GM10847 (cell line): ENCODE measurements around the gene SNED1.

Source experiments
- POLR2A ChIP-seq: IDR thresholded peaks from 2 replicates; pipeline ENCODE4 v1.6.1; 2011; ENCODE audit not compliant: insufficient read length; ENCODE audit errors: extremely low read depth

The SNED1 gene

DNA sequence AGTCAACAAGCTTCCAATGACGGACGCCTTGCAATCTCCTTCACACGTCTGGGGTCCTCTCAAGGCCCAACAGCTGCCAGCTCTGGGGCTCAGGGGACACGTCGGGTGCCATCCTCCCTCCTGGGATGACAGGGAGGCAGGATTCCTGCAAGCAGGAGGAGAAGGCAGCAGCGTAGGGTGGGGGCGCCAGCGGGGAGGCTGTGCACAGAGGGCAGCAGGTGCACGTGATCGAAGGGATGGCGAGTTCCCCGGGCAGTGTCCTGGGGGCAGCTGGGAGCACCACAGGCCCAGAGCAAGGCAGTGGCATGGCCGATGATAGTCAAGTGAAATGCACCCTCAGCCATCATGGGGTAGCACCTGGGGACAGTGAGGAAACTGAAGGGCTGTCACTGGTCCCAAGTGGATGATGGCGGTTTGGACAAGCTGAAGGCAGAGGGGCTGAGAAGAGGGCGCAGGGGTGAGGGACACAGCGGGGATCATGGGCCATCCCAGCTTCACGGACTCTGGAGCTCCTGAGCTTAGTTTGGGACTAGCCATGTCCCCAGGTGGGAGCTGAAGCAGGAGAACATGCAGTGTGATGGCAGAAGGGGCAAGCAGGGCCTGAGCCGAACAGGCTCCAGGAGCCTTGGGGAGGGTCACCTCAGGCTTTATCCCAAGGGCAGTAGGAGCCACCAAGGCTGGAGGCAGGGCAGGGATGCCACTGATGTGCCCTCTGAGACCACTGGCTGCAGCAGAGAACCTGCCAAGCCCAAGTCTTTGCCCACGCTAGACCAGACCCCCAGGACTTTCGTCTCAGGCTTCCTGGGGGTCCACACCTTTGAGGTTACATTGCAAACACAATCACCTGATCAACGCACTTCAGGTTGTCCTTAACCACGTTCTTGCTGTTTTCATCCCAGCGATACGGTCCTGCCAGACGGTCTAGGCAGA, 16.3 kb upstream of the SNED1 start:
- no peak for TF ChIP-seq POLR2A

DNA sequence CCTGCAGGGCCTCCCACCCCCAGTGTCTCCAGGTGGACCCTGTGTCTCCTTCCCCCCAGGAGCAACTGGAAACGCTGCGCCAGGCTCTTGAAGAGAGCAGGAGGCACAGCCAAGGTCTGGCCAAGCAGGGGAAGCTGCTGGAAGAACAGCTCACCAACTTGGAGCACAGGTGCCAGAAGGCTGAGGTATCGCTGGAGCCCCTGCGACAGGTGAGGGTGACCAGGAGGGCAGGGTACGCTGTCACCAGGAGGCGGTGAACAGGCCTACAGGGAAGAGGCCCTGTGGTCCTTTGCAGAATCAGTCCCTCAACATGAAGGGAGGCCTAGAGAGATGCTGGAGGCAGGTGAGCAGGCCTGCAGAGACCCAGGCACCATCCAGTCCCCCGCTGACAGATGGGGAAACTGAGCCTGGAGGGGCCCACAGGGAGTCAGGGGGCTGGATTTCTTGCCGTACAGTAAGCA, 15.6 kb upstream of the SNED1 start:
- no peak for TF ChIP-seq POLR2A

DNA sequence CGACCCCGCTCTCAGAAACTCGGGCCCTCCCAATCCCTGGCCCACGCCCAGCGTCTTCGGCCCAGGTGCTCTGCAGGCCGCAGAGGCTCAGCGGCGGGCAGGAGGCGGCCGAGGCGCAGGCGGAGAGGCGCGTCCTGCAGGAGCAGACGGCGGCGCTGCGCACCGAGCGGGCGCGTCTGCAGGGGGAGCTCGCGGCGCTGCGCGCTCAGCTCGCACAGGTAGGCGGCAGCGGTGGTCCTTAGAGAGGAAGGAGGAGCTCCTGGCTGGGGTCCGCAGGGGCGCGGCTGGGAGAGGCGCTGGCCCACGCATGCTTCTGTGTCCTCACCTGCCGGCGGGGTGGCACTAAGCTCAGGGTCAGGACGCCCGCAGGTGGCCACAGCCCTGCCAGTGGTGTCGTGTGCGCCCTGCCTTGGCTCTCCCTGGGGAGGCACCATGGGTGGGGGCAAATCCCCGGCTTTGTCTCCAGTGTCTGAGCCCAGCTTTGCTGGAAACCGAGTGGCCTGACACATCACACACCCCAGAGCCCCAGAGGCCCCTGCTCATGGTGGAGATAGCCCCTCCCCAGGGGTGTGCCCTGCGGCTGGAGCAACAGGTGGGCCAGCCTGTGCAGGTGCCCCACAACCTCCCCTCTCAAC, 14.9 kb upstream of the SNED1 start:
- TF ChIP-seq POLR2A = no peak

DNA sequence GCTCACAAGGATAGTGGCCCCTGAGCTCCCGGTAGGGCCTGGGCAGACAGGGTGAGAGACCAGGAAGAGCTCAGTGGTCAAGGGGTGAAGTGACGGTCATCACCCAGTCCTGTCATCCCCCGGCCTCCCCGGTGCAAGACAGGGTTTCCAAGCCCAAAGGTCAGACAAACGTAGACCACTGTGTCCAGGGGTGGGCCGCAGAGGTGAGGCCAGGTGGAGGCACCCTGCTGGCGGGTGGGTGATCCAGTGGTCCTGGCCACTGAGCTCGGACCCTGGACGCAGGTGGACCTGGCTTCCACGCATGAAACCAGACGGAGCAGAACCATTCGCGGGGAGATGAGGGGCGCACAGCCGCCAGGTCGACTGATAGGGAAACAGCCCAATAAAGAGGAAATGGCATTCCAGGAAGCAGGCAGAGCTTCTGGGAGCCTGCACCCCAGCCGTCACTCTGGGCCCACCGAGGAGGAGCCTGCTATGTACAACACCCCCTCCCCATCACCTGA, 14.4 kb upstream of the SNED1 start:
- no peak for TF ChIP-seq POLR2A

DNA sequence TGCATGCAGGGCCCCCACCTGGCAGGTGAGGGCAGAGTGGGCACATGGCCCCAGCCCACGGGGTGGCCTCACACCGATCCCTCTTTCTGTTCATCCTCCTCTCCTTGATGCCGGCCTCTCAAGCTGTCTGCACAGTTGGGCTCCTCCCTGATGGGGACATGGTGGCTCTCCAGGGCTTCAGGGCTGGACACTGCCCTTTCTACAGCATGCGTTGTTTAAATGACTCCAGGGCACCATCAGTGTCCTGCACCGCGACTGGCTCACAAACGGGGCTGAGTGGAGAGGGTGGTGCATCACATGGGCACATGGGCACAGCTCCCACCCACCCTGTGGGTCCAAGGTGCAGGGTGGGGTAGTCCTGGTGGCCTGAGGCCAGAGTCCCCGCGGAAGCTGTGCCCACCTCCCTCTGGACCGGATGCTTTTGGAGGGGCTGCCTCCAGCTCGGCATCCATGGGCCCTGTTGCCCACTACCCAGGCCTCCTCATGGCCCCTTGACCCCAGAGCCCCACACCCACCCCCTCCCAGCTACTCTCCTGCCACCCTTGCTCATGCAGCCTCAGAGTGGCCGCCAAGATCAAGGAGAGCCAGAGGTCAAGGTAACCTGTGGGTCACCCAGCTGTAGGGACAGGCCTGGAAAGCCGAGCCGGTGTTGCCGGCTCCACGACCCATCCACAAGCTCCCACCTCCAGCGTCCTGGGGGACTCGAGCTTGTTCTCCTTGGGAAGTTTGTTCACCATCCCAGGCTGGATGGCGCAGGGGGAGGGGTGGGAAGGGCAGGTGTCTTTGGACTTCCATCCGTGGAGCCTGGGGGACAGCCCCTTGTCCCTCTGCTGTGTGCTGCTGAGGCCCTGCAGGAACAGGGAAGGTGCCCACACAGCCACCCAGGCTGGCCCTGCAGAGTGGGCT, 12.3 kb upstream of the SNED1 start:
- no peak for TF ChIP-seq POLR2A

DNA sequence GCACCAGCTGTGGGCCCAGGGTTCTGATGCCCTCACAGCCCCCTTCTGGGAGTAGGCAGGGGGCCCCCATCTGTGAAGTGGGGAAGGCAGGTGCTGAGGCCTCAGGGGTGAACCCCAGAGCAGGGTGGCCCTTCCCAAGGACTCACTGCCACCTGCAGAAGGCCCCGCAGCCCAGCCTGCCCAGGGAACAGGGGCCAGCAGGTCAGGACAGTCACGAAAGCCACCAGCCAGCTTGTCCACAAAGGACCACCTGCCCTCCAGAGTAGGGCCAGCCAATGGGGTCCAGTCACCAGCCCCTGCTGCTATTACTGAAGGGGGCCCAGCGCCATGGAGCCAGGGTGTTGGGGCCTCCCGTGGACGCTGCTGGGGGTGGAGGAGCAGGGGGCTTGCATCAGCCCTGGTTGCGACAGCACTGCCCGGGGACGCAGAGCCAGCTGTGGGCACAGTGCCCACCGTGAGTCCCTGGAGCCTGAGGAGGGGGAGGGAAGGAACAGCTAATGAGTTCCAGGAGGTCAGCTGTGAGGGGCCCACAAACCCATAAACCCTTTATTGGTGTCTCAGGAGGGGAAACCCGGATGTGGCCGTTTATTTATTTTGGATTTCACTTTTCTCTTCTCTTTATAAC, 11.5 kb upstream of the SNED1 start:
- no peak for TF ChIP-seq POLR2A

DNA sequence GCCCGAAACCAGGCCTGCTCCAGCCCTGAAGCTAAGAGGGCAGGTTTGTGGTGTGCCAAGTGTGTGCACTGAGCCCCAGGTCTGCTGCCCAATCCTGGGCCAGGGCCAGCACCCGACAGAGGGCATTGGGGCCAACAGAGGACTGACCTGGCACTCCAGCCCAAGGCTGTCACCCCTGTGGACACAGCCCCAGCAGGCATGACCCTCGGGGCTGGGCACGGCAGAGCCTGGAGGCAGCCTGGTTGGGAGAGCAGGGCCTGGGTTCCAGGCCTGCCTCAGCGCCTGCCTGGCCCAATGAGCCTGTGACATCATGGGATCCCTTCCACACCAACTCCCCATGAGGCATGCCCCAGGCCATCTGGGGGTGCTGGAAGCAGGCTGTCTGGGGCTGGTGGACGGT, 10.8 kb upstream of the SNED1 start:
- TF ChIP-seq POLR2A = no peak

DNA sequence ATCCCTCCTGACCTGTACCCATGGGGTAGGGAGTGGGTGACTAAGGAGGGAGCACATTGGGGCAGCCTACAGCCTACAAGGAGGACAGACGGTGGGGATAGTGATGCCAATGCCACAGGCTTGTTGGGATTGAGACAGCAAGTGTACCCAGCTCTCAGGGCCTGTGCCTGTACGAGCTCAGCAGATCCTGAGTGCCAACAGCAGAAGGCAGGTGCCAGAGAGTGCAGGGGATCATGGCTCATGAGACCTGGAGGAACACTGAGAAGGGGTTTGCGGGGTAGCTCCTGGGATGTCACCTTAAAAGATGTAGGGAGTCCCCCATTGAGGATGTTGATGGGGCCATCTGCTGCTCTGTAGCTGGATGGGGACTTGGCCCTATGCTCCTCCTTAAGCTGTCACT, 10.3 kb upstream of the SNED1 start:
- TF ChIP-seq POLR2A = no peak

DNA sequence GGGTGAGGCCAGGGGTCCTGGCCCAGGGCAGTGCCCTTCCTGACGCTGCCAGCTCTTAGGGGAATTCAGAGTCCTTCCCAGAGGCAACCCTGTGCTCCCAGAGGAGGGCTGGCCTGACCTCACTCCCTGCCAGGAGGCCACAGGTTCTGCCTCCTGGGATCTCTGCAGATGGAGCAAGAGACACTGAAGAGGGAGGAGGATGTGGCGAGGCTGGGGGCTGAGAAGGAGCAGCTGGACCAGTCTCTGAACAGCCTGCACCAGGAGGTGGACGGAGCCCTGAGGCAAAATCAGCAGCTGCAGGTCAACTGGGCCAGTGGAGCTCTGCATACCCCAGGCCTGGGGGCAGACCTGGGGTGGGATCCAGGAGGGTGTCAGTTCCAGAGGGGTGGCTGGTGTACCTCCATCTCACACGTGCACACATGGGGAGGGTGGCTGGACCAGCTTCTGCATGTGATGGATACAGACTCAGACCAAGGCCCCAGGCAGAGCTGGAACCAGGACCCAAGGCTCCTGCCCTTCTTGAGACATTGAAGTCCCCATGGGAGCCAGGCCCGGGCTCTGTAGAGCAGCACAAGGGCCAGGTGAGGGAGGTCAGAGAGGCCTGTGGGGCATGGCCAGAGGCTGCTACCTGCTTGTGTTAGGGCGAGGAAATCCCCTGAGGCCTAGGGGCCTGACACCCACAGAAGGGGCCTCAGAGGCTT, 9.7 kb upstream of the SNED1 start:
- no peak for TF ChIP-seq POLR2A

DNA sequence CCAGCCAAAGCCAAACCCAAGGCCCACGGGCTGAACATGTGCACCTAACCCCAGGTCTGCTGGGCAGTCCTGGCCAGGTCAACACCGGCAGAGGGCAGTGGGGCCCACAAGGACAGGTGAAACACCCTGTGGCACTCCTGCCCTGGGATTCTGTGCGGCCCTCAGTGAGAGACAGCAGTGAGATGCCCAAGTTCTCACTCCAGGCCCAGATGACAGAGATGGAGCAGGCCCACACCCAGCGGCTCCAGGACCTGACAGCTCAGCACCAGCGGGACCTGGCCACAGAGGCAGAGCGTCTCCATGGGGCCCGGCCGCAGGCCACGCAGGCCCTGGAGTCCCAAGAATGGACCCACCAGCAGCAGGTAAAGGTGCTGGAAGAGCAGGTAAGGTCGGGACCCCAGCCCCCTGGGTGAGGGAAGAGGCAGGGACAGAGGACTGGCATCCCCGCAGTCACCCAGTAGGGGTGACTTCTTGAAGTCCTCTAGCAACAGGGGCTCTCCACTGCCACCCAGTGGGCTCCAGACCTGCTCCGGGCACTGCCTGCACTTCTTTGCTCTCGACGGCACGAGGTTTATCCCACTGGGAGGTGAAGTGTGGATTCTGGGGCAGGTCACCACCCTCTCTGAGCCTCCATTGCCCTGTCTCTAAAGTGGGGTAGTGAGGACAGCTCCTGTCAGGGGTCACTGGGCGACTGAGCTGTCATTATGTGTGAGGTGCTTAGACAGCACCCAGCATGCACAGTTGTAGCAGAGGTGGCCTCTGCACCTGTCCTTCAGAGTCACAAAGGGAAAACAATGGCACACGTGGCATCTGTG, 8.8 kb upstream of the SNED1 start:
- TF ChIP-seq POLR2A = no peak

DNA sequence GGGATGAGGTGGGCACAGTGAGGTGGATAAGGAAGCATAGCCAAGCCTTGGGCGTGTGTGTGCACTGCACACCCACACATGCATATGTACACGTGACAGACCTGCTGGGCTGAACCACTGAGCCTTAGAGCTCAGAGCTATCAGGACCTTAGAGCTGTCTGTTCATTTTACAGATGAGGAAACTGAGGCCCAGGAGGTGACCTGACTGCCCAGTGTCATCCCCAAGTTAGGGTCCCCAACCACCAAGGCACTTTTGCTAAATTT, 8.2 kb upstream of the SNED1 start:
- TF ChIP-seq POLR2A = no peak

DNA sequence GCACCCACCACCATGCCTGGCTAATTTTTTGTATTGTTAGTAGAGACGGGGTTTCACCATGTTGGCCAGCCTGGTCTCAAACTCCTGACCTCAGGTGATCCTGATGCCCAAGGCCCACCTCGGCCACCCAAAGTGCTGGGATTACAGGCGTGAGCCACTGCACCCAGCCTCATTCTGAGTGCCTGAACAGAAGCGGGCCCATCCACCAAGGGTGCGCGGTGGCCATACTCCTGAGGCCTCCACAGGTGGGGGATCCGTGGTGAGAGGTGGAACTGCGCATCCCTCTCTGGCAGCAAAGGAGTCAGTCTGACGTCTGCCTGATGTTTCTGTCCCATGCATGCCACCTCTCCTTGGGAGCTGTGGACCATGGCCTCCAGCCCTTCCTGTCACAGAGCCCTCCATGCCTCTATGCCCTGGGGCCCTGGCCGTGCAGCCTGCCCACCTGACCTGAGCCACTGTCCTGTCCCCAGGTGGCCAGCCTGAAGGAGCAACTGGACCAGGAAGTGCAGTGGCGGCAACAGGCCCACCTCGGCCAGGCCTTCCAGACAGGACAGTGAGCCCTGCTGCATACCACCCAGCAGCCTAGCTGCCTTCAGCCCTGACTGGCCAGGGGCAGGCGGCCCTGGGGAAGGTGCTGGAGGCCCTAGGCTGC, 7.6 kb upstream of the SNED1 start:
- TF ChIP-seq POLR2A = no peak
